ENCODE data around the gene PRKAG2. TPM values are rescaled to one million over a fixed set of nuclear protein-coding genes. Genes with fewer than 3 reads are reported as not detected.
A peak's percentile ranks its signal among the peaks of the same experiment; 100 is the strongest.

PRKAG2 gene
- total RNA-seq, 4 donors from 2014 or later = 25.1 to 57.8 (median 46.7) TPM

GRCh38 chr7:151694828-151695580 is 181.9 kb downstream of the PRKAG2 start:
- intact Hi-C loops (cut with DNase I; ENCODE audit: low total_unique reads) (no loop called here), in situ Hi-C loops (cut with MboI; ENCODE audit: low pct_ligation_motif_present in 1 of 4, low pct_unique_long_range_greater_than_20kb in 1 of 4, low sequenced_read_pairs in 3 of 4) (no loop called here)
- Histone ChIP-seq H3K27me3 (no peaks in the 10 kb centered on the region), H3K4me1 (peaks cover 11 to 29% (median 17%) of the 10 kb centered on the region in 4 donors), H3K9me3 (no peaks in the 10 kb centered on the region), H3K36me3 (no peaks in the 10 kb centered on the region), H3K4me3 (no peak overlapping the region), H3K27ac (peak overlapping the region in 2 of 4 donors; percentile 8 to 20)
- TF ChIP-seq POLR2AphosphoS5 (IDR thresholded peaks at IDR 0.05) = peak in 1 of 3 donors; percentile 49
- TF ChIP-seq POLR2A (IDR thresholded peaks at IDR 0.05) = no peak
- peak in 2 of 5 experiments; percentile 22 for TF ChIP-seq CTCF (IDR thresholded peaks at IDR 0.05)
- WGBS, 2 donors (ENCODE audit: low coverage in 1 of 2) = 32 to 43% methylated on average over 1 to 15 of the region's 15 CpGs
- DNase-seq = no peak

- Histone ChIP-seq H3K27ac (peak overlapping the region in 1 of 4 donors; percentile 20), H3K36me3 (no peaks in the 10 kb centered on the region), H3K9me3 (no peaks in the 10 kb centered on the region), H3K27me3 (no peaks in the 10 kb centered on the region), H3K4me3 (no peak overlapping the region), H3K4me1 (peaks cover 11 to 29% (median 17%) of the 10 kb centered on the region in 4 donors)
- in situ Hi-C loops (cut with MboI; ENCODE audit: low pct_ligation_motif_present in 1 of 4, low pct_unique_long_range_greater_than_20kb in 1 of 4, low sequenced_read_pairs in 3 of 4) = no loop called here
- WGBS, 2 donors (ENCODE audit: low coverage in 1 of 2) = 89 to 91% methylated on average over 3 to 5 of the region's 5 CpGs
- intact Hi-C loops (cut with DNase I; ENCODE audit: low total_unique reads) = no loop called here
- no peak for DNase-seq
- TF ChIP-seq CTCF (IDR thresholded peaks at IDR 0.05) = no peak
- no peak for TF ChIP-seq POLR2AphosphoS5 (IDR thresholded peaks at IDR 0.05)
- no peak for TF ChIP-seq POLR2A (IDR thresholded peaks at IDR 0.05)
- no peak for TF ChIP-seq EP300 (IDR thresholded peaks at IDR 0.05; ENCODE audit: low read depth)
These were observed 182.5 kb downstream of the PRKAG2 start for GRCh38 chr7:151694441-151694827.

- no peaks in the 10 kb centered on the region for H3K9me3 ChIP-seq
- no peak overlapping the region for H3K4me3 ChIP-seq
- WGBS, 2 donors (ENCODE audit: low coverage in 1 of 2) = 67 to 86% methylated on average over 3 to 11 of the region's 11 CpGs
- H3K27ac ChIP-seq = no peak overlapping the region
- H3K27me3 ChIP-seq = no peaks in the 10 kb centered on the region
- in situ Hi-C loops (cut with MboI; ENCODE audit: low pct_ligation_motif_present in 1 of 4, low pct_unique_long_range_greater_than_20kb in 1 of 4, low sequenced_read_pairs in 3 of 4) (no loop called here), intact Hi-C loops (cut with DNase I; ENCODE audit: low total_unique reads) (no loop called here)
- peaks cover 11 to 29% (median 17%) of the 10 kb centered on the region in 4 donors for H3K4me1 ChIP-seq
- H3K36me3 ChIP-seq = no peaks in the 10 kb centered on the region
- DNase-seq = no peak
- TF ChIP-seq POLR2AphosphoS5 (IDR thresholded peaks at IDR 0.05) = no peak
- no peak for TF ChIP-seq POLR2A (IDR thresholded peaks at IDR 0.05)
- no peak for TF ChIP-seq CTCF (IDR thresholded peaks at IDR 0.05)
- TF ChIP-seq EP300 (IDR thresholded peaks at IDR 0.05; ENCODE audit: low read depth) = no peak
These were observed 183.8 kb downstream of the PRKAG2 start for GRCh38 chr7:151693140-151693539.

- in situ Hi-C loops (cut with MboI; ENCODE audit: low pct_ligation_motif_present in 1 of 4, low pct_unique_long_range_greater_than_20kb in 1 of 4, low sequenced_read_pairs in 3 of 4) (no loop called here), intact Hi-C loops (cut with DNase I; ENCODE audit: low total_unique reads) (no loop called here)
- no peaks in the 10 kb centered on the region for H3K27me3 ChIP-seq
- 87 to 95% methylated on average over 3 to 9 of the region's 9 CpGs for WGBS, 2 donors (ENCODE audit: low coverage in 1 of 2)
- H3K36me3 ChIP-seq = no peaks in the 10 kb centered on the region
- TF ChIP-seq CTCF (IDR thresholded peaks at IDR 0.05) = no peak
- TF ChIP-seq EP300 (IDR thresholded peaks at IDR 0.05; ENCODE audit: low read depth) = no peak
- no peak for TF ChIP-seq POLR2AphosphoS5 (IDR thresholded peaks at IDR 0.05)
- no peak for TF ChIP-seq POLR2A (IDR thresholded peaks at IDR 0.05)
- no peak for DNase-seq
- no peak overlapping the region for H3K4me3 ChIP-seq
- peaks cover 11 to 30% (median 17%) of the 10 kb centered on the region in 4 donors for H3K4me1 ChIP-seq
- H3K27ac ChIP-seq = no peak overlapping the region
- H3K9me3 ChIP-seq = no peaks in the 10 kb centered on the region
These were observed 184.2 kb downstream of the PRKAG2 start for GRCh38 chr7:151692721-151693120.

Data from transverse colon (tissue), 4 donors.